GM19455 (cell line): ENCODE data around the gene AMHR2.

ENCODE experiments used
- ATAC-seq: cut with Tn5 transposase; IDR thresholded peaks from one replicate; pipeline ENCODE4 v1.9.1; 2021; ENCODE audit not compliant: unreplicated experiment

AMHR2 gene

GRCh38 chr12:53452159-53453077, 28.8 kb downstream of the AMHR2 start:
- no peak for ATAC-seq

GRCh38 chr12:53453953-53454640, 30.4 kb downstream of the AMHR2 start:
- ATAC-seq: no peak

- no peak for ATAC-seq
These were observed 31.1 kb downstream of the AMHR2 start for GRCh38 chr12:53454707-53455106.

GRCh38 chr12:53456654-53457366, 33.2 kb downstream of the AMHR2 start:
- no peak for ATAC-seq

GRCh38 chr12:53459097-53459496, 35.4 kb downstream of the AMHR2 start:
- no peak for ATAC-seq

- no peak for ATAC-seq
These were observed 37.4 kb downstream of the AMHR2 start for GRCh38 chr12:53461059-53461458.

- ATAC-seq: no peak
These were observed 37.9 kb downstream of the AMHR2 start for GRCh38 chr12:53461591-53461990.

GRCh38 chr12:53462935-53463334, 39.3 kb downstream of the AMHR2 start:
- ATAC-seq: no peak

- no peak for ATAC-seq
These were observed 40.3 kb downstream of the AMHR2 start for GRCh38 chr12:53463802-53464560.

- ATAC-seq: no peak
These were observed 41.2 kb downstream of the AMHR2 start for GRCh38 chr12:53464685-53465418.

- no peak for ATAC-seq
These were observed 42.0 kb downstream of the AMHR2 start for GRCh38 chr12:53465679-53466078.

GRCh38 chr12:53466640-53467039, 43.0 kb downstream of the AMHR2 start:
- no peak for ATAC-seq

- no peak for ATAC-seq
These were observed 43.4 kb downstream of the AMHR2 start for GRCh38 chr12:53467082-53467481.

GRCh38 chr12:53467880-53468279, 44.2 kb downstream of the AMHR2 start:
- ATAC-seq: no peak

GRCh38 chr12:53468282-53468681, 44.6 kb downstream of the AMHR2 start:
- no peak for ATAC-seq

GRCh38 chr12:53472056-53472582, 48.5 kb downstream of the AMHR2 start:
- ATAC-seq: no peak

- no peak for ATAC-seq
These were observed 50.4 kb downstream of the AMHR2 start for GRCh38 chr12:53474077-53474476.

- no peak for ATAC-seq
These were observed 51.2 kb downstream of the AMHR2 start for GRCh38 chr12:53474819-53475218.

- no peak for ATAC-seq
These were observed 53.1 kb downstream of the AMHR2 start for GRCh38 chr12:53476769-53477209.

GRCh38 chr12:53478865-53479264, 55.2 kb downstream of the AMHR2 start:
- ATAC-seq: no peak
